Cerebellar cortex (tissue), 1 donor: ENCODE data around the gene CEP89.
"Not testable (repeated sequence)": the region's sequence is repeated elsewhere in the genome, so short reads cannot be mapped to it uniquely, and the experiment has no call there.

Source experiments
- DNase-seq: peaks from one replicate; pipeline ENCODE4 v3.0.0-alpha.2; 2015; ENCODE audit warnings: low spot score

CEP89 gene

GRCh38 chr19:32945260-32945659, 26.5 kb downstream of the CEP89 start:
- DNase-seq, result no peak

- DNase-seq, result not testable (repeated sequence)
These were observed 30.5 kb downstream of the CEP89 start for GRCh38 chr19:32941273-32941672.

- DNase-seq, result no peak
These were observed 35.7 kb downstream of the CEP89 start for GRCh38 chr19:32936065-32936464.

- no peak for DNase-seq
These were observed 36.1 kb downstream of the CEP89 start for GRCh38 chr19:32935629-32936028.

- no peak for DNase-seq
These were observed 38.2 kb downstream of the CEP89 start for GRCh38 chr19:32933571-32933970.

- DNase-seq, result no peak
These were observed 41.2 kb downstream of the CEP89 start for GRCh38 chr19:32930567-32930966.

- no peak for DNase-seq
These were observed 43.0 kb downstream of the CEP89 start for GRCh38 chr19:32928806-32929205.

- no peak for DNase-seq
These were observed 47.6 kb downstream of the CEP89 start for GRCh38 chr19:32924200-32924599.

GRCh38 chr19:32921624-32922023, 50.1 kb downstream of the CEP89 start:
- no peak for DNase-seq

GRCh38 chr19:32919365-32919764, 52.4 kb downstream of the CEP89 start:
- DNase-seq, result no peak

GRCh38 chr19:32917616-32917996, 54.2 kb downstream of the CEP89 start:
- DNase-seq, result no peak

- no peak for DNase-seq
These were observed 54.7 kb downstream of the CEP89 start for GRCh38 chr19:32916969-32917615.

GRCh38 chr19:32914879-32915660, 56.7 kb downstream of the CEP89 start:
- DNase-seq, result no peak

GRCh38 chr19:32911467-32911866, 60.3 kb downstream of the CEP89 start:
- no peak for DNase-seq

GRCh38 chr19:32910874-32911273, 60.9 kb downstream of the CEP89 start:
- no peak for DNase-seq

GRCh38 chr19:32910094-32910493, 61.7 kb downstream of the CEP89 start:
- no peak for DNase-seq

- no peak for DNase-seq
These were observed 62.5 kb downstream of the CEP89 start for GRCh38 chr19:32909257-32909656.

GRCh38 chr19:32908641-32909190, 63.0 kb downstream of the CEP89 start:
- no peak for DNase-seq

GRCh38 chr19:32902448-32902847, 69.3 kb downstream of the CEP89 start:
- no peak for DNase-seq

- no peak for DNase-seq
These were observed 70.1 kb downstream of the CEP89 start for GRCh38 chr19:32901504-32902161.

GRCh38 chr19:32896516-32897214, 75.1 kb downstream of the CEP89 start:
- no peak for DNase-seq

GRCh38 chr19:32895384-32895783, 76.4 kb downstream of the CEP89 start:
- DNase-seq, result no peak
